ENCODE measurements around the gene UBL7.

GRCh38 chr15:74463634-74464033 lies 2.7 kb upstream of the UBL7 start:
- TF ChIP-seq CTCF (IDR thresholded peaks at IDR 0.05) = no peak
- TF ChIP-seq POLR2A (IDR thresholded peaks at IDR 0.05) = no peak
